Measurements from ENCODE around the gene FERMT3. TPM values are rescaled to one million over a fixed set of nuclear protein-coding genes. Genes with fewer than 3 reads are reported as not detected.

Gene FERMT3
- total RNA-seq, 1 donor from 2014 or later: 24.3 TPM

- no peak overlapping the region for H3K4me3 ChIP-seq
These were observed 32.7 kb upstream of the FERMT3 start for GRCh38 chr11:64173616-64174355.

DNA sequence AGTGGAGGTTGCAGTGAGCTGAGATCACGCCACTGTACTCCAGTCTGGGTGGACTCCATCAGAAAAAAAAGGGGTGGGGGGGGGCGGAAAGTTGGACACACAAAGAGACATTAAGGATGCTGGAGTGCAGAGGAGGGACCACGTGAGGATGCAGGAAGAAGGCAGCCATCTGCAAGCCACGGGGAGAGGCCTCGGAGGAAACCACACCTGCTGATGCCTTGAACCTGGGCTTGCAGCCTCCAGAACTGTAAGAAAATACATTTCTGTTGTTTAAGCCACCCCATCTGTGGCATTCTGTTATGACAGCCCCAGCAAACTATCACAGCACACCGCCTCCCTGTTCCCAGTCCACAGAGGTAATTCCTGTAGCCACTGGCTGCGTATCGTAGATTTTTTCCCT lies 29.8 kb upstream of the FERMT3 start:
- intact Hi-C loops (cut with DNase I): no loop called here
- H3K36me3 ChIP-seq: no peaks in the 10 kb centered on the region
- no peak overlapping the region for H3K4me3 ChIP-seq
- peaks cover 14% of the 10 kb centered on the region for H3K4me1 ChIP-seq
- no peaks in the 10 kb centered on the region for H3K9me3 ChIP-seq
- no peak for DNase-seq (ENCODE audit: extremely low spot score in 2 of 2)
- no peaks in the 10 kb centered on the region for H3K27me3 ChIP-seq
- H3K27ac ChIP-seq: no peak overlapping the region
- TF ChIP-seq POLR2A (IDR thresholded peaks at IDR 0.05): no peak
- TF ChIP-seq, protein P1, sequence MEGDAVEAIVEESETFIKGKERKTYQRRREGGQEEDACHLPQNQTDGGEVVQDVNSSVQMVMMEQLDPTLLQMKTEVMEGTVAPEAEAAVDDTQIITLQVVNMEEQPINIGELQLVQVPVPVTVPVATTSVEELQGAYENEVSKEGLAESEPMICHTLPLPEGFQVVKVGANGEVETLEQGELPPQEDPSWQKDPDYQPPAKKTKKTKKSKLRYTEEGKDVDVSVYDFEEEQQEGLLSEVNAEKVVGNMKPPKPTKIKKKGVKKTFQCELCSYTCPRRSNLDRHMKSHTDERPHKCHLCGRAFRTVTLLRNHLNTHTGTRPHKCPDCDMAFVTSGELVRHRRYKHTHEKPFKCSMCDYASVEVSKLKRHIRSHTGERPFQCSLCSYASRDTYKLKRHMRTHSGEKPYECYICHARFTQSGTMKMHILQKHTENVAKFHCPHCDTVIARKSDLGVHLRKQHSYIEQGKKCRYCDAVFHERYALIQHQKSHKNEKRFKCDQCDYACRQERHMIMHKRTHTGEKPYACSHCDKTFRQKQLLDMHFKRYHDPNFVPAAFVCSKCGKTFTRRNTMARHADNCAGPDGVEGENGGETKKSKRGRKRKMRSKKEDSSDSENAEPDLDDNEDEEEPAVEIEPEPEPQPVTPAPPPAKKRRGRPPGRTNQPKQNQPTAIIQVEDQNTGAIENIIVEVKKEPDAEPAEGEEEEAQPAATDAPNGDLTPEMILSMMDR (IDR thresholded peaks at IDR 0.05): no peak
- TF ChIP-seq POLR2AphosphoS5 (IDR thresholded peaks at IDR 0.05; ENCODE audit: insufficient read depth in 1 of 2, low read depth in 1 of 2): no peak

More at GRCh38 chr11:64173616-64174355, 32.7 kb upstream of the FERMT3 start:
- H3K27ac ChIP-seq: no peak overlapping the region
- no peaks in the 10 kb centered on the region for H3K36me3 ChIP-seq
- H3K9me3 ChIP-seq: no peaks in the 10 kb centered on the region
- no peak for DNase-seq (ENCODE audit: extremely low spot score in 2 of 2)
- no peaks in the 10 kb centered on the region for H3K27me3 ChIP-seq
- TF ChIP-seq, protein P1 (IDR thresholded peaks at IDR 0.05): no peak
- TF ChIP-seq POLR2A (IDR thresholded peaks at IDR 0.05): no peak
- no peak for TF ChIP-seq POLR2AphosphoS5 (IDR thresholded peaks at IDR 0.05; ENCODE audit: insufficient read depth in 1 of 2, low read depth in 1 of 2)
- intact Hi-C loops (cut with DNase I): no loop called here
- H3K4me1 ChIP-seq: no peaks in the 10 kb centered on the region

DNA sequence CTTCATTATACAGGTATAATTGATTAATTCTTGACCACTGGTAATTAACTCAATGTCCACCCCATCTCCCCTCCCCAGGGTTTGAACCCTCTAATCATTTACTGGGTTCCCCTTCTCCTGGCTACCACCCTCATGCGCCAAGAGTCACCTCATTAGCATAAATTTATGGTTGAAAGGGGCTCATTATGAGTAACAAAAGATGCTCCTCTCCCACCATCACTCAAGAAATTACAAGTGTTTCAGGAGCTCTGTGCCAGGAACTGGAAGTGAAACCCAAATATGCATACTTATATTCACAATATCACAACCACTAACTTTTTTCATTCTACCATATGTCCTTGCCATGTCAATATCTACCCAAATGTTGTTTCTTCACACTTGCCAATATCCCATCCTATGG lies 28.3 kb upstream of the FERMT3 start:
- peaks cover 23% of the 10 kb centered on the region for H3K4me1 ChIP-seq
- TF ChIP-seq, protein P1 (IDR thresholded peaks at IDR 0.05): no peak
- no peak for TF ChIP-seq POLR2A (IDR thresholded peaks at IDR 0.05)
- no peak for TF ChIP-seq POLR2AphosphoS5 (IDR thresholded peaks at IDR 0.05; ENCODE audit: insufficient read depth in 1 of 2, low read depth in 1 of 2)
- H3K27me3 ChIP-seq: no peaks in the 10 kb centered on the region
- no peaks in the 10 kb centered on the region for H3K9me3 ChIP-seq
- no peak for DNase-seq (ENCODE audit: extremely low spot score in 2 of 2)
- no peaks in the 10 kb centered on the region for H3K36me3 ChIP-seq
- no peak overlapping the region for H3K27ac ChIP-seq
- no peak overlapping the region for H3K4me3 ChIP-seq
- intact Hi-C loops (cut with DNase I): no loop called here

DNA sequence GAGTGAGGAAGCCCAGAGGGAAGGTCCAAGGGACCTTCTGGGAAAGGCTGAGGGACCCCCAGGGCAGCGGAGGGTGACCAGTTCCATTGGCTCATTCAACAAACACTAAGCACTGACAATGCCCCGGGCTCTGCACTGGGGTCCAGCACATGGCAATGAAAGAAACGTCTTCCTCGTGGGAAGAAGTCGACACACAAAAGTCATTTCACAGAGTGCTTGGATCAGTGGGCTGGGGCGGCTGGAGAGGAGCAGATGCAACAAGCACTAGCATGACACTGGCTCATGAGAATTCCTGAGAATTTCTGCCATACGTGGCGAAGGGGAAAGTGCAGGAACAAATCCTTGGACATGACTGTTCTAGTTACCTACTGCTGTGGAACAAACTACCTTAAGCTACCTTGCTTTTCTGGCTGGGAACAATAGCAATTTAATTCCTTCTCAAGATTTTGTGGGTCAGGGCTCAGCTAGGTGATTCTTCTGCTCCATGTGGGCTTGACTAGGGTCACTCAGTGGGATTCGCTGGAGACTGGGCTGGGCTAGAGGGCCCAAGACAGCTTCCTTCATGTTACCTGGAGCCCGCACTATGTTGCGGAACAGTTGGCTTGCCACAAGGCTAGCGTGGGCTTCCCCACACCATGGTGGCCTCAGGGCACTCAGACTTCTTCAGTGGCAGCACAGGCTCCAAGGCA lies 27.4 kb upstream of the FERMT3 start:
- Histone ChIP-seq H3K4me1 (peaks cover 32% of the 10 kb centered on the region), H3K36me3 (no peaks in the 10 kb centered on the region), H3K9me3 (no peaks in the 10 kb centered on the region), H3K27me3 (no peaks in the 10 kb centered on the region), H3K27ac (no peak overlapping the region), H3K4me3 (no peak overlapping the region)
- intact Hi-C loops (cut with DNase I): no loop called here
- DNase-seq (ENCODE audit: extremely low spot score in 2 of 2): no peak
- TF ChIP-seq POLR2A (IDR thresholded peaks at IDR 0.05) (no peak), POLR2AphosphoS5 (IDR thresholded peaks at IDR 0.05; ENCODE audit: insufficient read depth in 1 of 2, low read depth in 1 of 2) (no peak)
- TF ChIP-seq, protein P1 (IDR thresholded peaks at IDR 0.05): no peak

DNA sequence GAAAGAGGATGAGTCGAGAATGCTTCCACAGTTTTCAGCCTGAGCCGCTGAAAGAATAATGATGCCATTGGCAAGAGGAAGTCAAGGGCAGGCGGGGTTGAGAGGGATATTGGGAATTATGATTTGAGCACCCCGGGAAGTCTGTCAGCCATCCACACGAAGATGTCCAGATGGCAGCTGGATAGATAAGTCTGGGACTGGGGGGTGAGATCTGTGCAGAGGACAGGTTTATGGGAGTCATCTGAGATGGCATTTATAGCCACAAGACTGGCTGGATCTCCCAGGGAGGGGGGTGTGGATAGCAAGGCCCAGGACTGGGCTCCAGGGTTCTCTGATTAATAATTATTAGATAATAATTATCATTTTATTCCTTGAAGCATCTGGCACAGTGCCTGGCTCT lies 25.6 kb upstream of the FERMT3 start:
- Histone ChIP-seq H3K4me3 (peak overlapping the region in 1 of 2 donors; percentile 22), H3K9me3 (no peaks in the 10 kb centered on the region), H3K27ac (peak overlapping the region; percentile 87), H3K4me1 (peaks cover 43% of the 10 kb centered on the region), H3K27me3 (no peaks in the 10 kb centered on the region), H3K36me3 (no peaks in the 10 kb centered on the region)
- intact Hi-C loops (cut with DNase I): no loop called here
- TF ChIP-seq, protein P1 (IDR thresholded peaks at IDR 0.05): no peak
- no peak for TF ChIP-seq POLR2AphosphoS5 (IDR thresholded peaks at IDR 0.05; ENCODE audit: insufficient read depth in 1 of 2, low read depth in 1 of 2)
- no peak for TF ChIP-seq POLR2A (IDR thresholded peaks at IDR 0.05)
- DNase-seq (ENCODE audit: extremely low spot score in 2 of 2): no peak
